ENCODE results near the gene ITGA6.

Gene ITGA6

DNA sequence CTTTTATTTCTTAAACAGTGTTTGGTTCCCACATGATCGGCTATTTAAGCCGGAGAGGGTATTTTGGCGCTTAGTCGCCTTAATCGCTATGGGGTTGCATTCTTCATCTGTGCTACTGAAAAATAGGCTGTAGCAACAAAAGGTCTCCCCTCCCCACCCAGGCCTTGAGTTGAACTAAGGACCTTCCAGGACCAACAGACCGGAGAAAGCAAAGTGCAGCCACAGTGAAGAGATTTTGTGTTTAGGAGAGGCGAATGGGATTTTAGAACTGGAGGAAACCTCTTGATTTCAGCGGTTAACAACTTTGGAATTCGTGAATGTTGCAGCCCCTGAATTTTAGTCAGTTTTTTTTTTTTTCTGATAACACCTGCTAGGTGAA, 1.4 kb downstream of the ITGA6 start:
- TF ChIP-seq, protein P1, sequence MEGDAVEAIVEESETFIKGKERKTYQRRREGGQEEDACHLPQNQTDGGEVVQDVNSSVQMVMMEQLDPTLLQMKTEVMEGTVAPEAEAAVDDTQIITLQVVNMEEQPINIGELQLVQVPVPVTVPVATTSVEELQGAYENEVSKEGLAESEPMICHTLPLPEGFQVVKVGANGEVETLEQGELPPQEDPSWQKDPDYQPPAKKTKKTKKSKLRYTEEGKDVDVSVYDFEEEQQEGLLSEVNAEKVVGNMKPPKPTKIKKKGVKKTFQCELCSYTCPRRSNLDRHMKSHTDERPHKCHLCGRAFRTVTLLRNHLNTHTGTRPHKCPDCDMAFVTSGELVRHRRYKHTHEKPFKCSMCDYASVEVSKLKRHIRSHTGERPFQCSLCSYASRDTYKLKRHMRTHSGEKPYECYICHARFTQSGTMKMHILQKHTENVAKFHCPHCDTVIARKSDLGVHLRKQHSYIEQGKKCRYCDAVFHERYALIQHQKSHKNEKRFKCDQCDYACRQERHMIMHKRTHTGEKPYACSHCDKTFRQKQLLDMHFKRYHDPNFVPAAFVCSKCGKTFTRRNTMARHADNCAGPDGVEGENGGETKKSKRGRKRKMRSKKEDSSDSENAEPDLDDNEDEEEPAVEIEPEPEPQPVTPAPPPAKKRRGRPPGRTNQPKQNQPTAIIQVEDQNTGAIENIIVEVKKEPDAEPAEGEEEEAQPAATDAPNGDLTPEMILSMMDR (IDR thresholded peaks at IDR 0.05; ENCODE audit: low read depth, low read length, missing control alignments): no peak
- no peak for DNase-seq (ENCODE audit: low read depth)
- H3K4me3 ChIP-seq (ENCODE audit: low read depth, low read length): no peak overlapping the region

DNA sequence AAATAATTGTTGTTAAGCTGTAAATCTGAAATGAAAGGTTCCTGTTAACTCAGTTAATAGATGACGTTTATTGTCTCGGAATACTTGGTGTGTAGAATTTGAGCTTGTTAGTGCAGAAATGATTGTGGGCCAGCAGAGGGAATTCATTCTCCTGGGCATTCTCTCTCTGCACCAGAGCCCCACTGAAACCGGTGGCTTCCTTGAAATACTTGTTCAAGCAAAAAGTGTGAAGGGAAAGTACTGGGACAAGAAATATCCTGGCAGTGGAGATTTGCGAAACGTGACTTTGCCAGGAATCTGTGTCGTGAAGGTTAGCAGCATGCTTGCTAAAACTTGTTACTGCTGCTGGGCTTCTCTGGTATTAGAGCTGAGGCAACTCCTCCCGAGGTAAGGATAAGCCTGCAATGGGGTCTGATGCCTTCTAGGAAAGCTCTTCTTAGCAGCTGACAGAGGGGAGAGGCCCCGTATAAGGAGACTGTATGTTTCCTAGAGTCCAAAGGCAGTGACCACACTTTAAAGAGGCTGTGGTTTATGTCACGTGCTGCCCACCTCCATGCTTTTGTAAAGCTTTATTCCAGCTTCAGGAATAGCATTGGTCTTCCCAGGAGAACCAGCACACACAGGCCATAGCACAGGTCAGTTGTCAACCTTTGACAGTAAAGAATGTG, 2.0 kb downstream of the ITGA6 start:
- TF ChIP-seq, protein P1 (IDR thresholded peaks at IDR 0.05; ENCODE audit: low read depth, low read length, missing control alignments): no peak
- no peak overlapping the region for H3K4me3 ChIP-seq (ENCODE audit: low read depth, low read length)
- DNase-seq (ENCODE audit: low read depth): no peak

DNA sequence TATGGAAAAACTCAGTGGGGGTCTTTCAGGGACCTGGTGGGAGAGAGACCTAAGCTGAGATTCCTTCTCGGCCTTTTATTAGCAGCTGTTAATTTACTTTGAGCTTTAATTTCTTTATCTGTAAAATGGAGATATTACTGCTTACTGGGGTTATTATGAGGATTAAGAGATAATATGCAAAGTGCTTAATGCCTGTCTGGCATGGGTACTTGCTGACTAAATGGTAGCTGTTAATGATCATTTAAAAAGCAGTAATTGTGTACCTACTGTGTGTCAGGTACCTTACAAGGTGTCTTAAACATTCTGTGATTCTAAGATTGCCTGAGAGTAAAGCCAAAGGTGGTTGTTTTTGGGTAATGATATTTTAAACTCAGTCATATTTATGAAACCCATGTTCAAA, 2.6 kb downstream of the ITGA6 start:
- TF ChIP-seq, protein P1 (IDR thresholded peaks at IDR 0.05; ENCODE audit: low read depth, low read length, missing control alignments): no peak
- no peak for DNase-seq (ENCODE audit: low read depth)
- H3K4me3 ChIP-seq (ENCODE audit: low read depth, low read length): no peak overlapping the region

DNA sequence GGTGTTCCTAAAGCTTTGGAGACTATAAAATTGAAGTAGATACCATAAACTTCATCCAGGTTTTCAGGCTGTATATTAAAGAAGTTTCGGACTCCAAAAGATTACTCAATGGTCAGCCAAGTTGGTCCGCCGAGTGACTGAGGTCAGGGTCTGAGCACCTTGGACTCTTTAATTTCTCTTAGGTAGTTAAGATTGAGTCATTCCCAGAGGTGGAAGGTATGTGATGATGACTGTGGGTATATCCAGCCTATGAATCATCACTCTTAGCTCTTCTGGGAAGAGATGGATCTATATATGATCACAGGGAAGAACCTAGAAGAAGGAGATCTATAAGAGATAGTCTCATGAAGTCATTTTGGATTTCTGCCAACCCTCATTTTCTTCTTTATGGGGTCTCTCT, 3.3 kb downstream of the ITGA6 start:
- no peak overlapping the region for H3K4me3 ChIP-seq (ENCODE audit: low read depth, low read length)
- no peak for DNase-seq (ENCODE audit: low read depth)
- TF ChIP-seq, protein P1 (IDR thresholded peaks at IDR 0.05; ENCODE audit: low read depth, low read length, missing control alignments): no peak

DNA sequence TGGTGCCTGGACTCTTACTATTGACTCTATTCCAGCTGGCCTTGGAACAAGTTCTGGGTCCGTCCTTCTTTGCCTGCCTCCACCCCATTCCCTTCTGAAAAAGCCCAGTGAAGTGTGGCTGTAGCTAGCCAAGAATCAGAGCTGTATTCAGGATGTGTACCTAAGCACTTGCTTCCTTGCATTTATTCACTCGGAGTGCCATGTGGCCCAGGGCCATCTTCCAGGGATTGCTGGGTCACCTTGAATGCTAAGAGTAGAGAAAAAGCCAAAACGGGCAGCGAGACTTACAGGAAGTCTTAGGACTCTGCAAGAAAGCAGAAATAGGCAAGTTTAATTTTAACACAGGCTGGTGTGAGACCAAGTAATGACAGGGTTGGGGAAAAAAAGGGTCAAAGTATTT, 4.1 kb downstream of the ITGA6 start:
- TF ChIP-seq, protein P1 (IDR thresholded peaks at IDR 0.05; ENCODE audit: low read depth, low read length, missing control alignments): no peak
- no peak overlapping the region for H3K4me3 ChIP-seq (ENCODE audit: low read depth, low read length)
- no peak for DNase-seq (ENCODE audit: low read depth)

DNA sequence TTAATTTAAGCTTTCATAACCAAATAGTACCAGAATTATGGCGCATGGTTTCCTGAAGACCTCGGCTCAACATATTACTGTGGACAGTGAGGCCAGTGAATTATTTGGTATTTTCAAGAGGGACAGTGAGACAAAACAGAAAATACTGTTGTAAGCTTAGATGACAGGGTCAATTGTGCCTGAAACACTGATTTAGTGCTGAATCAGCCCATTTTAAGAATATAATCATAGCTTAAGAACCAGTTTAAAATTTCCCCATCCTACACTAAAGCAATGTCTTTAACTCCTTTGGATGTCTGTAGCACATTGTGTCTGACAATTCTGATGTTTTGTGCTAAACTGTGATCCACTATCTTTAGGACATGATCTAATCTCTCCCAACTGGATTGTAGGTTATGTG, 4.6 kb downstream of the ITGA6 start:
- H3K4me3 ChIP-seq (ENCODE audit: low read depth, low read length): no peak overlapping the region
- no peak for DNase-seq (ENCODE audit: low read depth)
- TF ChIP-seq, protein P1 (IDR thresholded peaks at IDR 0.05; ENCODE audit: low read depth, low read length, missing control alignments): no peak

DNA sequence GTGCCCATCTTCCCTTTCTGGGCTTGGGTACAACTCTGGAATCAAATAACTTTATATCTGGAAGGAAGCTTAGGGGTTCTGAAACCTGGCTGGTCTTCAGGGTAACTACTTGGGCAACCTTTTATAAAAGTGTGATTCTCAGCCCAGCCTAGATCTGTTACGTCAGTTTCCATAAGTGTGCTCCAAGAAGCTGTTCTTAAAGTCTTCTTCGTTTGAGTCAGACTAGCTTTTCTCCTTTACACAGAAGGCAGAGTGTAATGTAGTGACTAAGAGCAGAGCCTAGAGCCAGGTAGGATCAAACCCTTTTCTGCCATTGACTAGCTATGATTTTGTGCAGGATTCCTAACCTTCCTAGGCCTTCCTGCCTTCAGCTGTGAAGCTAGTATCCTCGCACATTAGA, 5.8 kb downstream of the ITGA6 start:
- H3K4me3 ChIP-seq (ENCODE audit: low read depth, low read length): no peak overlapping the region
- TF ChIP-seq, protein P1 (IDR thresholded peaks at IDR 0.05; ENCODE audit: low read depth, low read length, missing control alignments): no peak
- no peak for DNase-seq (ENCODE audit: low read depth)
